Measurements from ENCODE around the gene ZNF507. TPM values are rescaled to one million over a fixed set of nuclear protein-coding genes. Genes with fewer than 3 reads are reported as not detected.

ZNF507 gene
- total RNA-seq, 3 donors from 2014 or later: 18.4 to 29.5 (median 21.6) TPM

GRCh38 chr19:32401992-32402391 lies 56.6 kb downstream of the ZNF507 start:
- intact Hi-C loops (cut with DNase I, micrococcal nuclease): loop anchor here in 1 of 2 donors (10.0 kb wide), 1 partner anchor 47 kb away; no protein-coding TSS in a partner anchor
- no peak overlapping the region for H3K4me3 ChIP-seq
- H3K36me3 ChIP-seq (ENCODE audit: low read depth): no peaks in the 10 kb centered on the region
- H3K4me1 ChIP-seq (ENCODE audit: low read depth): peaks cover 12% of the 10 kb centered on the region
- no peak for ATAC-seq
- H3K9me3 ChIP-seq: no peaks in the 10 kb centered on the region
- TF ChIP-seq, protein P1, sequence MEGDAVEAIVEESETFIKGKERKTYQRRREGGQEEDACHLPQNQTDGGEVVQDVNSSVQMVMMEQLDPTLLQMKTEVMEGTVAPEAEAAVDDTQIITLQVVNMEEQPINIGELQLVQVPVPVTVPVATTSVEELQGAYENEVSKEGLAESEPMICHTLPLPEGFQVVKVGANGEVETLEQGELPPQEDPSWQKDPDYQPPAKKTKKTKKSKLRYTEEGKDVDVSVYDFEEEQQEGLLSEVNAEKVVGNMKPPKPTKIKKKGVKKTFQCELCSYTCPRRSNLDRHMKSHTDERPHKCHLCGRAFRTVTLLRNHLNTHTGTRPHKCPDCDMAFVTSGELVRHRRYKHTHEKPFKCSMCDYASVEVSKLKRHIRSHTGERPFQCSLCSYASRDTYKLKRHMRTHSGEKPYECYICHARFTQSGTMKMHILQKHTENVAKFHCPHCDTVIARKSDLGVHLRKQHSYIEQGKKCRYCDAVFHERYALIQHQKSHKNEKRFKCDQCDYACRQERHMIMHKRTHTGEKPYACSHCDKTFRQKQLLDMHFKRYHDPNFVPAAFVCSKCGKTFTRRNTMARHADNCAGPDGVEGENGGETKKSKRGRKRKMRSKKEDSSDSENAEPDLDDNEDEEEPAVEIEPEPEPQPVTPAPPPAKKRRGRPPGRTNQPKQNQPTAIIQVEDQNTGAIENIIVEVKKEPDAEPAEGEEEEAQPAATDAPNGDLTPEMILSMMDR (IDR thresholded peaks at IDR 0.05): no peak
- no peak for DNase-seq

- no peaks in the 10 kb centered on the region for H3K9me3 ChIP-seq
- intact Hi-C loops (cut with DNase I, micrococcal nuclease): loop anchor here in 1 of 2 donors (10.0 kb wide), 1 partner anchor 49 kb away; no protein-coding TSS in a partner anchor
- no peak overlapping the region for H3K4me3 ChIP-seq
- peaks cover 13% of the 10 kb centered on the region for H3K4me1 ChIP-seq (ENCODE audit: low read depth)
- TF ChIP-seq, protein P1 (IDR thresholded peaks at IDR 0.05): no peak
- no peaks in the 10 kb centered on the region for H3K36me3 ChIP-seq (ENCODE audit: low read depth)
- no peak for ATAC-seq
- no peak for DNase-seq
Observed at GRCh38 chr19:32403291-32403995, 58.0 kb downstream of the ZNF507 start.

DNA sequence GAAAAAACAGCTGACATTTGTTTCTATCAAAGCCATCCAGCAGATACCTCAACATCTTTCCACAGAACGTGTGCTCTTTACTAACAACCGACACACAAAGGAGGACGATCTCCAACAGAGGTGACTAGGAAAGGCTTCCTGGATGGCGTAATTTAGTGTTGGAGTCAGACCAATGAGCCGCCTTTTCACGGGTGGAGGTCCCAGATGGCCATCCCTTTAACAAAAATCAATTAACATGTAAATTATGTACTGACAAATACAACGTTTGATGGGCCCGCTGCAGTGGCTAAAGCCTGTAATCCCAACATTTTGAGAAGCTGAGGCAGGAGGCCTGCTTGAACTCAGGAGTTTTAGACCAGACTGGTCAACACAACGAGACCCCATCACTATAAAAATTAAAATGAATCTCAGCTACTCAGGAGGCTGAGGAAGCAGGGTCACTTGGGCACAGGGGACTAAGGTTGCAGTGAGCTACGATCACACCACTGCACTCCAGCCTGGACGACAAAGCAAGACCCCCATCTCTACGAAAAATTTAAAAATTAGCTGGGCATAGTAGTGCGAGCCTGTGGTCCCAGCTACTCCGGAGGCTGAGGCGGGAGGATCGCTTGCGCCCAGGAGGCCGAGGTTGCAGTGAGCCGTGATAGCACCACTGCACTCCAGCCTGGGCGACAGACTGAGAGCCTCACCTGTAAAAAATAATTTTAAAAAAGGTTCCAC lies 59.0 kb downstream of the ZNF507 start:
- intact Hi-C loops (cut with DNase I, micrococcal nuclease): loop anchor here in 1 of 2 donors (10.0 kb wide), 1 partner anchor 50 kb away; no protein-coding TSS in a partner anchor
- ATAC-seq: no peak
- peak in 2 of 3 donors; percentile 20 to 35 for DNase-seq
- peaks cover 13% of the 10 kb centered on the region for H3K4me1 ChIP-seq (ENCODE audit: low read depth)
- H3K9me3 ChIP-seq: no peaks in the 10 kb centered on the region
- no peaks in the 10 kb centered on the region for H3K36me3 ChIP-seq (ENCODE audit: low read depth)
- no peak overlapping the region for H3K4me3 ChIP-seq
- TF ChIP-seq, protein P1 (IDR thresholded peaks at IDR 0.05): no peak

- TF ChIP-seq, protein P1 (IDR thresholded peaks at IDR 0.05): no peak
- no peaks in the 10 kb centered on the region for H3K36me3 ChIP-seq (ENCODE audit: low read depth)
- intact Hi-C loops (cut with DNase I, micrococcal nuclease): loop anchor here in 1 of 2 donors (10.0 kb wide), 1 partner anchor 50 kb away; no protein-coding TSS in a partner anchor
- peak overlapping the region; percentile 90 for H3K4me3 ChIP-seq
- peaks cover 13% of the 10 kb centered on the region for H3K4me1 ChIP-seq (ENCODE audit: low read depth)
- peak; percentile 55 for ATAC-seq
- DNase-seq: peak; percentile 65 to 79 (median 76)
- no peaks in the 10 kb centered on the region for H3K9me3 ChIP-seq
Observed at GRCh38 chr19:32404933-32405430, 59.6 kb downstream of the ZNF507 start.

DNA sequence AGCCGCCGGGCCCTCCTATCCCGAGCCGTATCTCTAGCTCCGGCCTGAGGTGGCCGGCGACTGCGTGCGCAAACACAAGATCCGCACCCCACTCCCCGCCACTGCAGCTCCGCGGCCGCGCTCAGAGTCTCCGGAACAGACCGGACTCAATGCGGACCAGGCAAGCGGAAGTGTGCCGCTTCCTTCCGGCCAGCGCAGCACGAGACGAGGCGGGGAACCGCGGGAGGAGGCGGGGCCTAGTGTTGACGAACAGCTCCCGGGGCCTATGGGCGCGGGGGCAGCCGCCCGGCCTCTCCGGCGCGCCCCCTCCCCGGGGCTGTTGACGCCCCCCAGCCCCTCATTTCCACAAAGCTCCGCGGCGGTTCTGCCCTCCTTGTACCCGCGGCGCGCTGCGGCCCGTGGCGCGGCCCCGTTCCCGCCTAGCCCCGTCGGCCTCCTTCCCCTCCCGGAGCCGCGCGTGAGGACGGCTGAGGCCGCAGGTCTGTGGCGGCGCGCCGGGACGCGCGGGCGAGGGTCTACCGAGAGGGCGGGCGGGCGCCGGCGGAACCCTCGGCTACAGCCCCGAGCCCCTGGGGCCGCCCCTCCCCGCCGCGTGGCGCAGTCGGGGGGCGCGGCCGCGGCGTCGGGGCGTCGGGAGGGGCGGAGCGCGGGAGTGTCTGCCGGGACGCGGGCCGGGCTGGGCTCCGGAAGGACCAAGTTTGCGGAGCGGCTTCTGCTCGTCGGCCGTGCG lies 60.2 kb downstream of the ZNF507 start, which contains the start of gene DPY19L3:
DPY19L3 (plus strand) TSS at position 340 of the 730 bp plus-strand sequence. CDS start 2,484 bp downstream, outside the sequence.
- ATAC-seq (peak; percentile 99), DNase-seq (peak; percentile 97)
- TF ChIP-seq, protein P1 (IDR thresholded peaks at IDR 0.05): no peak
- Histone ChIP-seq H3K4me1 (ENCODE audit: low read depth) (peaks cover 13% of the 10 kb centered on the region), H3K36me3 (ENCODE audit: low read depth) (no peaks in the 10 kb centered on the region), H3K4me3 (peak within 1 kb of the TSS; percentile 90), H3K9me3 (no peaks in the 10 kb centered on the region)
- intact Hi-C loops (cut with DNase I, micrococcal nuclease): loop anchor here in 1 of 2 donors (10.0 kb wide), 1 partner anchor 51 kb away; no protein-coding TSS in a partner anchor

Data from mucosa of descending colon (tissue), 3 donors.